Activated B cell treated with CpG ODN at 0.5 μM for 24 hours (primary cell): ENCODE data around the gene RUVBL2. TPM values are rescaled to one million over a fixed set of nuclear protein-coding genes. Genes with fewer than 3 reads are reported as not detected.

Experiments used
- ATAC-seq: fragments of 200-7000 bp; cut with Tn5 transposase; one replicate; pipeline ENCODE4 v1.10.0; 2021; ENCODE audit warnings: low read depth, mild to moderate bottlenecking, moderate library complexity
- CTCF ChIA-PET: fragments of 350-600 bp; sonication (Branson Sonifier 250); formaldehyde crosslinking; loops from one replicate; lab custom pipeline; 2021; ENCODE audit warnings: antibody characterized with exemption; lab: Charles Lee
- POLR2A ChIA-PET: fragments of 350-600 bp; sonication (Branson Sonifier 250); formaldehyde crosslinking; loops from one replicate; lab custom pipeline; 2021; ENCODE audit warnings: antibody characterized with exemption; lab: Charles Lee
- DNase-seq: peaks from one replicate; pipeline ENCODE4 v3.0.0; 2022
- H3K27ac Mint-ChIP-seq: one replicate; pipeline ENCODE4 v1.8.0; 2020; ENCODE audit warnings: mixed read lengths
- H3K27me3 Mint-ChIP-seq: one replicate; pipeline ENCODE4 v1.8.0; 2021; ENCODE audit warnings: mixed read lengths
- H3K36me3 Mint-ChIP-seq: one replicate; pipeline ENCODE4 v1.8.0; 2021; ENCODE audit warnings: low read depth, mixed read lengths
- H3K4me1 Mint-ChIP-seq: one replicate; pipeline ENCODE4 v1.8.0; 2021; ENCODE audit warnings: mixed read lengths
- H3K4me3 Mint-ChIP-seq: one replicate; pipeline ENCODE4 v1.8.0; 2020; ENCODE audit warnings: mild to moderate bottlenecking, mixed read lengths
- H3K9me3 Mint-ChIP-seq: one replicate; pipeline ENCODE4 v1.8.0; 2020; ENCODE audit warnings: mixed read lengths
- CTCF ChIP-seq: fragments of 200-600 bp; IDR thresholded peaks from one replicate; pipeline ENCODE4 v1.8.0; 2022; ENCODE audit warnings: antibody characterized with exemption, mild to moderate bottlenecking
- intact Hi-C: fragments of 100-400 bp; cut with micrococcal nuclease; formaldehyde crosslinking; loops from one replicate; pipeline ENCODE4 v1.15.1; 2024
- total RNA-seq: library from RNA; stranded (reverse); gene quantifications from 2 replicates; pipeline ENCODE4 v1.2.3, GENCODE V29; 2022

RUVBL2 gene
- total RNA-seq, 1 donor from 2014 or later = 75.6 TPM

GRCh38 chr19:49010453-49010852, 16.8 kb downstream of the RUVBL2 start:
- peaks cover 75% of the 10 kb centered on the region for H3K36me3 Mint-ChIP-seq
- no peaks in the 10 kb centered on the region for H3K9me3 Mint-ChIP-seq
- H3K27ac Mint-ChIP-seq = no peak overlapping the region
- POLR2A ChIA-PET = interaction anchor here (0.6 kb wide), 1 partner anchor 17 kb away, joined by 6 read pairs; the partner anchor contains the start of gene RUVBL2
- ATAC-seq (no peak), DNase-seq (no peak)
- TF ChIP-seq CTCF = no peak
- intact Hi-C loops = no loop called here
- H3K4me1 Mint-ChIP-seq = no peaks in the 10 kb centered on the region
- no peaks in the 10 kb centered on the region for H3K27me3 Mint-ChIP-seq
- H3K4me3 Mint-ChIP-seq = no peak overlapping the region
- CTCF ChIA-PET = no interaction called here

DNA sequence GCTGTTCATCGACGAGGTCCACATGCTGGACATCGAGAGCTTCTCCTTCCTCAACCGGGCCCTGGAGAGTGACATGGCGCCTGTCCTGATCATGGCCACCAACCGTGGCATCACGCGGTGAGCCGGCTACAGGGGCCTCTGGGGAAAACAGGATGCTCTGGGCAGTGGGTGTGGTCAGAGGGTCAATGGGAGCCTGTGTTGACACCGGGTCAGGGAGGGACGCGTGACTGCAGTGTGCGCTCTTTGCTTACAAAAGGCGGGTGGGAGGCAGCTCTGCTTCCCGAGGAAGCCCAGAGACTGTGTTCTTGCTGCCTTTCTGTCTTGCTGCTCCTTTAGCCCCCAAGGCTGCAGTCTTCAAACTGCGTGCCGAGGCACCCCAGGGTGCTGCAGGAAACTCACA, 17.5 kb downstream of the RUVBL2 start:
- ChIA-PET CTCF (no interaction called here), POLR2A (interaction anchor here (0.6 kb wide), 1 partner anchor 17 kb away, joined by 6 read pairs; the partner anchor contains the start of gene RUVBL2)
- no peaks in the 10 kb centered on the region for H3K27me3 Mint-ChIP-seq
- H3K27ac Mint-ChIP-seq = no peak overlapping the region
- intact Hi-C loops = no loop called here
- DNase-seq (no peak), ATAC-seq (no peak)
- no peak for TF ChIP-seq CTCF
- H3K9me3 Mint-ChIP-seq = no peaks in the 10 kb centered on the region
- no peak overlapping the region for H3K4me3 Mint-ChIP-seq
- H3K36me3 Mint-ChIP-seq = peaks cover 74% of the 10 kb centered on the region
- no peaks in the 10 kb centered on the region for H3K4me1 Mint-ChIP-seq

- DNase-seq (no peak), ATAC-seq (no peak)
- TF ChIP-seq CTCF = no peak
- H3K9me3 Mint-ChIP-seq = no peaks in the 10 kb centered on the region
- no peak overlapping the region for H3K27ac Mint-ChIP-seq
- H3K27me3 Mint-ChIP-seq = peaks cover 2% of the 10 kb centered on the region
- peaks cover 14% of the 10 kb centered on the region for H3K4me1 Mint-ChIP-seq
- ChIA-PET CTCF (interaction anchor here (1.6 kb wide), 1 partner anchor 226 kb away, joined by 5 read pairs; no protein-coding TSS in a partner anchor), POLR2A (no interaction called here)
- intact Hi-C loops = no loop called here
- no peak overlapping the region for H3K4me3 Mint-ChIP-seq
- H3K36me3 Mint-ChIP-seq = peaks cover 59% of the 10 kb centered on the region
Observed at GRCh38 chr19:49014123-49014869, 20.6 kb downstream of the RUVBL2 start.

GRCh38 chr19:49014870-49015255, 21.2 kb downstream of the RUVBL2 start:
- H3K4me1 Mint-ChIP-seq = peaks cover 16% of the 10 kb centered on the region
- peaks cover 3% of the 10 kb centered on the region for H3K27me3 Mint-ChIP-seq
- no peaks in the 10 kb centered on the region for H3K9me3 Mint-ChIP-seq
- ChIA-PET POLR2A (no interaction called here), CTCF (no interaction called here)
- DNase-seq (no peak), ATAC-seq (no peak)
- no peak overlapping the region for H3K27ac Mint-ChIP-seq
- H3K36me3 Mint-ChIP-seq = peaks cover 54% of the 10 kb centered on the region
- intact Hi-C loops = loop anchor here (5.0 kb wide), 2 partner anchors 42 to 437 kb away; partner anchors contain the start of genes ALDH16A1, CGB7 and PIH1D1
- no peak for TF ChIP-seq CTCF
- no peak overlapping the region for H3K4me3 Mint-ChIP-seq

DNA sequence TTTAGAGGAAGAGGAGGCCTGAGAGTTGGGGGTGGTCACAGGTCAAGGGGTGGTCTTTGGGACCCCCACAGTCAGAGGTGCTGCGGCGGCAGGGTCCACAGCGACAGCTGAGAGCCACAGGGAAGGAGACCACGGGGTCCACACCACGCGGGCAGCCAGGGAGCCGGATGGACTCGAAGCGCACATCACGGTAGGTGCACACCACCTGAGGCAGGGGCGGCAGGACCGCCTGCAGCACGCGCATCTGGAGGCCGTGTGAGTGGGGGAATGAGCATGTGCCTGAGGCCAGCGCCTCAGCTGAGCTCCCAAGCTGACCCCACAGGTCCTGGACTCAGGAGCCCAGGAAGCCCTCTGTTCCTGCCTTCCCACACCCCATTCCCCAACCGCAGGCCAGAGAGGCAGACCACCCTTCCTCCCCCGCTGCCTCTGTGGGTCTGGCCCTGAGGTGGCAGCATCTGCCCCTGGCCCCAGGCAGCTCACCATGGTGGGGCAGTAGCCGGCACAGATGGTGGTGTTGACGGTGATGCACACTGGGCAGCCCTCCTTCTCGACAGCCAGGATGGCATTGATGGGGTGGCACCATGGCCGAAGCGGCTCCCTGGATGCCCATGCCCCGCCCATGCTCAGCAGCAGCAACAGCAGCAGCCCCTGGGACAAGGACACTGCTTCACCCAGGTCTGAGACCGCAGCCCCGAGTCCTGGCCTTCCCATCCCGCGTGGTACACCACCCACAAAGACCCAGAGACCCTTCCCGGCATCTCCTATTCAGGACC, 22.6 kb downstream of the RUVBL2 start:
- peaks cover 41% of the 10 kb centered on the region for H3K36me3 Mint-ChIP-seq
- intact Hi-C loops = loop anchor here (5.0 kb wide), 2 partner anchors 41 to 436 kb away; partner anchors contain the start of genes ALDH16A1, CGB7 and PIH1D1
- no peak overlapping the region for H3K27ac Mint-ChIP-seq
- POLR2A ChIA-PET = interaction anchor here (0.5 kb wide), 1 partner anchor 744 kb away, joined by 3 read pairs; no protein-coding TSS in a partner anchor
- H3K4me3 Mint-ChIP-seq = no peak overlapping the region
- CTCF ChIA-PET = no interaction called here
- H3K4me1 Mint-ChIP-seq = peaks cover 30% of the 10 kb centered on the region
- H3K27me3 Mint-ChIP-seq = peaks cover 3% of the 10 kb centered on the region
- no peak for TF ChIP-seq CTCF
- ATAC-seq (no peak), DNase-seq (no peak)
- H3K9me3 Mint-ChIP-seq = no peaks in the 10 kb centered on the region
